Activated T-cell treated with anti-CD3 and anti-CD28 coated beads, Interleukin-2, amount 50 U/mL, for 4 hours (primary cell): Measurements from ENCODE around the gene SPINT4. TPM values are rescaled to one million over a fixed set of nuclear protein-coding genes. Genes with fewer than 3 reads are reported as not detected.

Experiments
- total RNA-seq, 3 donors: library from RNA; stranded (reverse); gene quantifications; one replicate each; pipeline ENCODE4 v1.2.1, GENCODE V29; 2021

The SPINT4 gene
- total RNA-seq, 3 donors from 2014 or later, result not detected

Other genes with a start within 250 kb of the SPINT4 start
- gene SPINT3, start 206.7 kb upstream of the SPINT4 start, total RNA-seq, result not detected
- gene WFDC6, start 182.9 kb upstream of the SPINT4 start, total RNA-seq, result not detected
- not detected for gene EPPIN, start 174.9 kb upstream of the SPINT4 start, total RNA-seq
- not detected for gene WFDC8, start 143.1 kb upstream of the SPINT4 start, total RNA-seq
- not detected for gene WFDC10A, start 92.6 kb upstream of the SPINT4 start, total RNA-seq
- gene WFDC9, start 91.1 kb upstream of the SPINT4 start, total RNA-seq, result not detected
- not detected for gene WFDC11, start 52.1 kb upstream of the SPINT4 start, total RNA-seq
- not detected for gene WFDC13, start 20.3 kb upstream of the SPINT4 start, total RNA-seq
- gene WFDC10B, start 17.3 kb upstream of the SPINT4 start, total RNA-seq, result not detected
- not detected for gene WFDC3, start 69.5 kb downstream of the SPINT4 start, total RNA-seq
- gene DNTTIP1, start 69.6 kb downstream of the SPINT4 start, total RNA-seq, result 10 to 100 TPM; 33.9 to 39.6 (median 38.5) TPM
- gene UBE2C, start 90.3 kb downstream of the SPINT4 start, total RNA-seq, result 10 to 100 TPM; 10.5 to 19.4 (median 18.4) TPM
- not detected for gene TNNC2, start 105.0 kb downstream of the SPINT4 start, total RNA-seq
- gene SNX21, start 111.5 kb downstream of the SPINT4 start, total RNA-seq, result under 1 TPM; 0.83 to 0.98 (median 0.87) TPM
- 10 to 100 TPM; 18.0 to 21.0 (median 18.2) TPM for gene ACOT8, start 135.0 kb downstream of the SPINT4 start, total RNA-seq
- 1 to 10 TPM; 3.0 to 3.9 (median 3.3) TPM for gene ZSWIM3, start 135.3 kb downstream of the SPINT4 start, total RNA-seq
- 10 to 100 TPM; 10.8 to 11.9 (median 10.9) TPM for gene ZSWIM1, start 158.9 kb downstream of the SPINT4 start, total RNA-seq
- gene SPATA25, start 165.3 kb downstream of the SPINT4 start, total RNA-seq, result under 1 TPM; 0.63 to 0.73 (median 0.73) TPM
- 1 to 10 TPM; 1.3 TPM for gene NEURL2, start 168.9 kb downstream of the SPINT4 start, total RNA-seq
- gene CTSA, start 169.0 kb downstream of the SPINT4 start, total RNA-seq, result 10 to 100 TPM; 56.5 to 63.1 (median 57.3) TPM
- gene PLTP, start 189.8 kb downstream of the SPINT4 start, total RNA-seq, result 1 to 10 TPM; 3.1 to 4.2 (median 3.3) TPM
- 10 to 100 TPM; 24.4 to 28.9 (median 28.4) TPM for gene PCIF1, start 212.3 kb downstream of the SPINT4 start, total RNA-seq
- 10 to 100 TPM; 39.7 to 46.4 (median 41.6) TPM for gene ZNF335, start 249.9 kb downstream of the SPINT4 start, total RNA-seq